PFSK-1 (cell line): ENCODE data around the gene CCT4.

Experiments
- POLR2AphosphoS5 ChIP-seq: IDR thresholded peaks from 2 replicates; pipeline ENCODE4 v1.6.1; 2012; ENCODE audit warnings: low read depth, mild to moderate bottlenecking, control low read depth, low read length, moderate library complexity
- SIN3A ChIP-seq: IDR thresholded peaks from 2 replicates; pipeline ENCODE4 v1.6.1; 2012; ENCODE audit warnings: mild to moderate bottlenecking, low read length, moderate library complexity, borderline replicate concordance; ENCODE audit not compliant: insufficient read depth
- TAF1 ChIP-seq: IDR thresholded peaks from 2 replicates; pipeline ENCODE4 v1.6.1; 2012; ENCODE audit warnings: low read length, control low read depth, borderline replicate concordance; ENCODE audit not compliant: insufficient read depth
- TF ChIP-seq, protein P1 (sequence below), 2 experiments: IDR thresholded peaks; 2 replicates each; pipeline versions ENCODE4 v1.6.1 to v1.8.0; 2011 to 2012; ENCODE audit warnings: low read depth in 2 of 2, low read length in 2 of 2, control low read depth in 1 of 2, inconsistent platforms in 1 of 2, mild to moderate bottlenecking in 1 of 2, moderate library complexity in 1 of 2; ENCODE audit not compliant: insufficient read depth in 1 of 2

DNA sequence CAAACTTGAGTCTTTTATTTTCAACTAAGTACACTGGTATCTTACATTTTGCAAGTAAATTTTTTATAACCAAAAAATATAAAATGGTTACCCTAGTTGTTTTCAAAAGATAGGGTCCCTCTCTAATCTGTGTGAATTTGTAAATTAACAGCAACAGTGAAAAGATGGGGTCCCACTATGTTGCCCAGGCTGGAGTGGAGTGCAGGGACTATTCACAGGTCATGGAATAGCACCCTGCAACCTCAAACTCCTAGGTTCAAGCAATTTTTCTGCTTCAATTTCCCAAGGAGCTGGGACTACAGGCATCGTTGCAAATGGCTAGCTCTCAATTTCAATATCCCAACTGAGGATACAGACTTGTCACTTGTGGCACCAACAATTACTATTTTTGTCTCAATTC, 12.1 kb downstream of the CCT4 start:
- TF ChIP-seq POLR2AphosphoS5 (no peak), SIN3A (no peak), TAF1 (no peak)
- TF ChIP-seq, protein P1, sequence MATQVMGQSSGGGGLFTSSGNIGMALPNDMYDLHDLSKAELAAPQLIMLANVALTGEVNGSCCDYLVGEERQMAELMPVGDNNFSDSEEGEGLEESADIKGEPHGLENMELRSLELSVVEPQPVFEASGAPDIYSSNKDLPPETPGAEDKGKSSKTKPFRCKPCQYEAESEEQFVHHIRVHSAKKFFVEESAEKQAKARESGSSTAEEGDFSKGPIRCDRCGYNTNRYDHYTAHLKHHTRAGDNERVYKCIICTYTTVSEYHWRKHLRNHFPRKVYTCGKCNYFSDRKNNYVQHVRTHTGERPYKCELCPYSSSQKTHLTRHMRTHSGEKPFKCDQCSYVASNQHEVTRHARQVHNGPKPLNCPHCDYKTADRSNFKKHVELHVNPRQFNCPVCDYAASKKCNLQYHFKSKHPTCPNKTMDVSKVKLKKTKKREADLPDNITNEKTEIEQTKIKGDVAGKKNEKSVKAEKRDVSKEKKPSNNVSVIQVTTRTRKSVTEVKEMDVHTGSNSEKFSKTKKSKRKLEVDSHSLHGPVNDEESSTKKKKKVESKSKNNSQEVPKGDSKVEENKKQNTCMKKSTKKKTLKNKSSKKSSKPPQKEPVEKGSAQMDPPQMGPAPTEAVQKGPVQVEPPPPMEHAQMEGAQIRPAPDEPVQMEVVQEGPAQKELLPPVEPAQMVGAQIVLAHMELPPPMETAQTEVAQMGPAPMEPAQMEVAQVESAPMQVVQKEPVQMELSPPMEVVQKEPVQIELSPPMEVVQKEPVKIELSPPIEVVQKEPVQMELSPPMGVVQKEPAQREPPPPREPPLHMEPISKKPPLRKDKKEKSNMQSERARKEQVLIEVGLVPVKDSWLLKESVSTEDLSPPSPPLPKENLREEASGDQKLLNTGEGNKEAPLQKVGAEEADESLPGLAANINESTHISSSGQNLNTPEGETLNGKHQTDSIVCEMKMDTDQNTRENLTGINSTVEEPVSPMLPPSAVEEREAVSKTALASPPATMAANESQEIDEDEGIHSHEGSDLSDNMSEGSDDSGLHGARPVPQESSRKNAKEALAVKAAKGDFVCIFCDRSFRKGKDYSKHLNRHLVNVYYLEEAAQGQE (IDR thresholded peaks at IDR 0.05; ENCODE audit: insufficient read depth in 1 of 2, low read depth in 2 of 2, low read length in 2 of 2): no peak
